ENCODE data around the gene WLS.

Gene WLS

DNA sequence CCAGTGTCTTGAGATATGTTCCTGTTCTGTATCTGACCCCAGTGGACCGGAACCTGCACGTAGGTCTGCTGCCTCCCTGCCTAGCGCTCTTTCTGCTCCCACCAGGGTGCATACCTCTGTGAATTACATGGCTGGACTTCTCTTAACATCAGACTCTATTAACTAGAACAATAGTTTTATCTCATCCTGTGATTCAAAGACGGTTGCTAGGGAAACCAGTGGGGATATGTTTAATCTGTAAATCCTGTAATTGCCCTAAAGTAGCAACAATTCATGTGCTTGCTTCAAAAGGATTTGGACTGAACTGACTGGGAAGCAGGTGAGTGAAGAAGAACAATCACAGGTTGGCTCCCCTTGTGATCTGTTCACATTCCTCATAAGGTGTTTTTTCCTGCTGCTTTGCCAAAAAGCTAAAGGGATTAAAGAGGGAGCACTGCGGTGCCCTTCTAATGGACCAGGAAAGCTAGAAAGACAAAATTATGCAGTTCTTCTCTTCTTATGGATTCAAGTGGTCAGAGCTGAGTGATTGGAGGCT, 129.2 kb downstream of the WLS start:
- DNase-seq (ENCODE audit: low spot score) (no peak), FAIRE-seq (no peak)

DNA sequence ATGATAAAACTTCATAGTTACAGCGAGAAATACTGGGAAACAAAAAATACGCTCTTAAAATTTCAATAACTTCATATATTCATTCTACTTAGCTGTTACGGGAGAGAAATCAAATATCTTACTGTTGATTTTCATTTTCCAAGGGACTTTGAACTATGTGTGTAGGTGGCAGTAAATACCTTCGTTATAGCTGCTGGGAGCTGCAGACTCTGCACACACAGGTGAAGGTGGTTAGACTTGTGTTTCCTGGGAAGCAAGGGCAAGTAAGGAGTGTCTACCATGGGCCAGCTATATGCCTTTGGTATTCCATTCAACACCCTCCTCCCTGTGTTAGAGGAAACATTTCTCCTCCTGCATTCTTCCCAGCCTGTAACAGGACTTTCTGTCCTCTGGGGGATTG, 130.5 kb downstream of the WLS start:
- FAIRE-seq = no peak

DNA sequence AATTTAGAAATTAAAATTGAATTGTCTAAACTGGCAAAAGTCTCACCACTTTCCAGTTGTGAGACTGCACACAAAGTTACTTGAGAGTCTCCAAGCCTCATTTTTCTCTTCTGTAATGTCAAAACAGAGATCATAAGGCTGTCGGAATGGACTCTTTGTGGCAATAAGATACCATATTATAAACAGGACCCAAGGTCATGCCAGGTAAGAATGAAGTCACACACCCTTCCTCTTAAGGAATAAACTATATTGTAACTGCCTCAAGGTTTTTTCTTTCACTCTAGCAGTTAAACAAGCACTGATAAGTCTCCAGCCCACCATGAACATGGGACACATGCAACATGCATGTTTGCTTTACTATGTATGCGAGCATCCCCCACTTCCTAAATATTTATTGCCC, 131.8 kb downstream of the WLS start:
- DNase-seq (ENCODE audit: low spot score) (no peak), FAIRE-seq (no peak)

More for the DNA sequence above, 130.5 kb downstream of the WLS start:
- no peak for DNase-seq (ENCODE audit: low spot score)

DNA sequence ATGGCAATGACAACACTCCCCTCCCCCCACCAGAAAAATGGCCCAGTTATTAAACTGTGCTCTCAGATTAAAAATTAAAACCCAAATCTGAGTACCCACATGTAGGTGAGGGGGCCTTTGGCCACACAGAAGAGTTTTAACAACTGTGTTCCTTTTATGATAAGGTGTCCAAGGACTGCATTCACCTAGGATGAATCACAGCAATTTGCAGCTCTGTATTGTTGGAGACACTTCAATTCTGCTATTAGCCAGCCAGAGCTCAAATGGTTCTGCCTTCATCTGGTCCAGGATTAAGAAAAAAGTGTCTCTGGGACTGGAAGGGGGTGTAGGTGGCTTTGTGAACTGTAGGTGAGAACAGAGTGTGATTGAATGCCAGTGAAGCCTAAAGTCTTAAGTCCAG, 138.6 kb downstream of the WLS start:
- no peak for DNase-seq (ENCODE audit: low spot score)
- no peak for FAIRE-seq

DNA sequence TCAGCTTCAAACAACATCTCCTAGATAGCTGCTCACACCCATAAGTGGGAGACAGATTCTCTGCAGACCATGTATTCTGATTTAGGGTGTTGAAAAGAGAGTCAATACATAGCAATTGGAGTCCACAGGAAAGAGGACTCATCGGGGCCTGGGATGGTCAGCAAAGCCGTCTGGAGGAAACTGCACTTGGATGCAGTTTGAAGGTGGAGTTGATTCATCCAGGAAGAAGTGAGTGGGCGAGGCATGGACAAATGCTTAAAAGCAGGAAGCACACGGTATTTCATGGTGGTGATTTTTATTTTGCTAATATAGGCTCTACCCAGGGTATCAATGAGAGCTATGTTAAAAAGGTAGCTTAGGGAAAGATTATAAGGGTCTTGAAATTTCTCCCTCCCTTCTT, 145.1 kb downstream of the WLS start:
- no peak for FAIRE-seq
- no peak for DNase-seq (ENCODE audit: low spot score)

DNA sequence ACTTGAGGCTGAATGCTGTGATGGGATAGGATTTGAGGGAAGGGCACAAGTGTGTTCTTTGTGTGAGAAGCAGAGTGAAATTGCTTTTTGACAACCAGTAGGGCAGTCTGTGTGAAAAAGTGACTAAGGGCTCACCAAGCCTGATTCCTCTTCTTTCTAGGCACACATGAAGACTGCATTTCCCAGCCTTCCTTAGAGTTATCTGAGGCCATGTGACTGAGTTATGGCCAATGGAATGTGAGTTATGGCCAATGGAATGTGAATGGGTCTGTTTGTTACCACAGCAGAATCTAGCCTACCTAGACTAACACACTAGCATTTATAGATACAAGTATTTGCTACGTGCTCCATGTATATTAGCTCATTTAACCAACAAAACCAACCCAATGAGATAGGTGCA, 146.6 kb downstream of the WLS start:
- FAIRE-seq (no peak), DNase-seq (ENCODE audit: low spot score) (no peak)

DNA sequence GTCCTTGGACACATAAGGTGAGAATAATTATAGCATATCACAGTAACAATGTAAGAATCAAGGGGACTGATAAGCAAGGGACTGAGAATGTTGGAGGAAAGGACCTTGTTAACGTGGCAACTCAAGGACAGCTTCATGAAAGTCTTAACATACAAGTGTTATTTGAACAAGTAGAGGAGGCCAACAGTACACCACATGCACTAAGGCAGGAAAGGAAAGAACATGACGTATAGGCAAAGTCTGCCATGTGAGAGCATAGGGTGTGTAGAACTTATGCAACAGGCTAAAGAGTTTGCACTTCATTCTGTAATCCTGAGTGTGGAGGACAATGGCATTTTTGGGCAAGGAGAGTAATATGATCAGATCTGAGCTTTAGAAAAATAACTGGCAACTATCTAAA, 148.6 kb downstream of the WLS start:
- DNase-seq (ENCODE audit: low spot score) (no peak), FAIRE-seq (no peak)

DNA sequence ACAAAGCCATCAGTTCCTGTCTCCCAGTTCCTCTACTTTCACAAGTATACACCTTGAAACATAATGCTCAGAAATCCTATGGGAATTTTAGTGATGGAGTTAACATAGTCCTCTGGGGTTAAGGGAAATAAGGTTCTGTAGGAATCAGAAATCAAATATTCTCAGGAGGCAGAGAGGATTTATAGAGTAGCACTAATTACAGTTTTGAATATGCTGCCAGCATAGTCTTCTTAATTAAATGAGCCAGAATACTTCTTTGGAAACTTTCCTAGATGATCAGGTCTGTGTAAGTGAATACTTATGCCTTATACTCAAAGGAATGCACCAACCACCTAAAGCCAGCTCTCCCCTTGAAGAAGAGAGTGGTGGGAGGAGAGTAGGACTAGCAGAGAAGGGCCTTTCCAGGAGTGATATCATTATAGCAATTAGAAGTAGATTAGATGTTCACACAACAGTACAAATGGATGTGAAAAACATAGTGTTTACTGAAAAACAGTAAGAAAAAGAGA, 150.5 kb downstream of the WLS start:
- DNase-seq (ENCODE audit: low spot score) (no peak), FAIRE-seq (no peak)

DNA sequence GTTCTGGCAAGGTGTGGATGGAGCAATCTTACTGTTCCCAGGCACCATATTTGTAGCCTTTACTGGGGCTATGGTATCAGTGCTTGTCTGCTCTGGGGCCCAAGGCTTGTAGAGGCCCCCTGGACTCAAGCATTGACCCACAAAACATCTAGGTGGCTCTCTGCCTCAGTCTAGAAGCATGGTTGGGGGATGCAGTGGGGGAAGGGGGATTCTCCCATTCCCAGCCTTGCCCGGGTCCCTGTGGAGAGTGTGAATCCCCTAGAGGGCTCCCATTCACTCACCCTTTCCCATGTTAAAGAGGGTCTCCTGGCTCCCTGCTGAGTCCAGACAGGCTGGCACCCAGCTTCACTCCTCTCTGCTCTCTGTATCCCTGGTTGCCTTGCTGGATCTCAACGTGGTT, 153.7 kb downstream of the WLS start:
- no peak for FAIRE-seq
- no peak for DNase-seq (ENCODE audit: low spot score)

All from RCC 7860 (cell line).